GM04504 (cell line): ENCODE results near the gene ADGRA1.
"Not testable (repeated sequence)": the region's sequence is repeated elsewhere in the genome, so short reads cannot be mapped to it uniquely, and the experiment has no call there.

Experiments used
- DNase-seq: peaks from one replicate; pipeline ENCODE4 v3.0.0-alpha.2; 2012; ENCODE audit warnings: low read depth

The ADGRA1 gene

DNA sequence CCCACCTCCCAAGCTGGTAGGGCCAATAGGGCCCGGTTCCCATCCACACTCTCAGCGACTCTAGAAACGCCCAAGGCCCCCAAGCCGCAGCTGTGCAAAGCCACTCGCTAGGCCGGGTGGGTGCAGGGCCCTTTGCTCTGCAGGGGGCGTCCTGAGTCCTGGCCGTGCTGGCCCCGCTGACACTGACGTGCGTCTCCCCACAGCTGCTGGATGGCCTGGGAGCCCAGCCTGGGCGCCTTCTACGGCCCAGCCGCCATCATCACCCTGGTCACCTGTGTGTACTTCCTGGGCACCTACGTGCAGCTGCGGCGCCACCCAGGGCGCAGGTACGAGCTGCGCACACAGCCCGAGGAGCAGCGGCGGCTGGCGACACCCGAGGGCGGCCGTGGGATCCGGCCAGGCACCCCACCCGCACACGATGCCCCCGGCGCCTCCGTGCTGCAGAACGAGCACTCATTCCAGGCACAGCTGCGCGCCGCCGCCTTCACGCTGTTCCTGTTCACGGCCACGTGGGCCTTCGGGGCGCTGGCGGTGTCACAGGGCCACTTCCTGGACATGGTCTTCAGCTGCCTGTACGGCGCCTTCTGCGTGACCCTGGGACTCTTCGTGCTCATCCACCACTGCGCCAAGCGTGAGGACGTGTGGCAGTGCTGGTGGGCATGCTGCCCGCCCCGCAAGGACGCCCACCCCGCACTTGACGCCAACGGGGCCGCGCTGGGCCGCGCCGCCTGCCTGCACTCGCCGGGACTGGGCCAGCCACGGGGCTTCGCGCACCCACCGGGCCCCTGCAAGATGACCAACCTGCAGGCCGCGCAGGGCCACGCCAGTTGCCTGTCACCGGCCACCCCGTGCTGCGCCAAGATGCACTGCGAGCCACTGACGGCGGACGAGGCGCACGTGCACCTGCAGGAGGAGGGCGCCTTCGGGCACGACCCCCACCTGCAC, 40.7 kb downstream of the ADGRA1 start:
- DNase-seq: no peak

DNA sequence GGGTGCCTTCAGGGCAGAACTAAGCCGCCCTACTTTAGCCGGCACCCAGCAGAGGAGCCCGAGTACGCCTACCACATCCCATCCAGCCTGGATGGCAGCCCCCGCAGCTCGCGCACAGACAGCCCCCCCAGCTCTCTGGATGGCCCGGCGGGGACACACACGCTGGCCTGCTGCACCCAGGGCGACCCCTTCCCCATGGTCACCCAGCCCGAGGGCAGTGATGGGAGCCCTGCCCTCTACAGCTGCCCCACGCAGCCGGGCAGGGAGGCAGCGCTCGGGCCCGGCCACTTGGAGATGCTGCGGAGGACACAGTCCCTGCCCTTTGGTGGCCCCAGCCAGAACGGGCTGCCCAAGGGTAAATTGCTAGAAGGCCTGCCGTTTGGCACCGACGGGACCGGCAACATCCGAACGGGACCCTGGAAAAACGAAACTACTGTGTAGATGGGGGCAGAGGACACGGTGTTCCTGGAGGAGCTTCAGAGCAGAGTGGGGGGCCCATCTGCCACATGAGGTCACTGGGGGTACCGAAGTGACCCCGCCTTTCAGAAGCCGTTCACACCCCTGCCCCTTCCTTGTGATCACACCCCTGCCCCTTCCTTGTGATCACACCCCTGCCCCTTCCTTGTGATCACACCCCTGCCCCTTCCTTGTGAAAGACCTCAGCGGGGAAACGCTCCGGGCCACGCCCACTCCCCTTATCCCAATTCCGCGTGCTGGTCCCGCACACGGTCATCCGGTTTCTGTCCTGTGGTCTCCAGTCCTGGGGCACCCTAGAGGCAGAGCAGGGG, 41.5 kb downstream of the ADGRA1 start:
- no peak for DNase-seq

DNA sequence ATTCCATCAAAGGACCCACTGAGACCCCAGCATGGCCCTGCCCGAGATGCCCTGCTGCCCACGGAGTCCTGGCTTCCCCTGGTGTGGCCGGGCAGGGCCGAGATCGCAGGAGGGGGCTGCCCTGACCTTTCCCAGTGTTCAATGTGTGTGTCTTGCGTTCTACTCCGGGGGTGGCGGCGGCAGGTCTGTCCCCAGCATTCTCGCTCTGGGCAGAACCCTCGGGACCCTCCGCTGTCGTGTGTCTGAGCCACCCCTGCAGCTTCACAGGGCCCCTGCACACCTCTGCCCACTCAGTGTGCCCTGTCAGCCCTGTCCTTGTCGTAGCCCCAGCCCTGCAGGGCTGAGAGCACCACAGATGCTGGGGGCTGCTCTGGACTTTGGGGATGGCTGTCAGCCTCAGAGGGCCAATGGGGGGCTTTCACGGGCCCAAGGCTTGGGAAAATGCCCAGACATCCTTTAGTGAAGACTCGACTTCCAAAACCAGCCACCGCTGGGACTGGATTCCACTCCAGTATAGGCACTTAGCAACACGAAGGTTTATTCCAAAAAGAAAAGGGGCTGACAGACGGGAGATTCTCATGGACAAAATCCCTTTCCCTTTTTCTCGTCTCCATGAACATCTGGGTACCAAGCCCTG, 42.3 kb downstream of the ADGRA1 start:
- no peak for DNase-seq

DNA sequence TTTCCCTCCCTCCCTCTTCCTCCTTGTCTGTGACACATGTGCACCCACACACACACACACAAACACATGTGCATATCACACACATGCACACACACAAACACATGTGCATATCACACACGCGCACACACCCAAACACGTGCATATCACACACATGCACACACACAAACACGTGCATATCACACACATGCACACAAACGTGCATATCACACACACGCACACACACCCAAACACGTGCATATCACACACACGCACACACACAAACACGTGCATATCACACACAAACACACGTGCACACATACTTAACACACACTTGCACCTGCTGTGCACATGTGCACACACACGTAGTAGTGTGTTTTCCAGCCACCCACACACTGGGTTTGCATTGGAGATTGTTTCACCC, 42.9 kb downstream of the ADGRA1 start:
- no peak for DNase-seq

DNA sequence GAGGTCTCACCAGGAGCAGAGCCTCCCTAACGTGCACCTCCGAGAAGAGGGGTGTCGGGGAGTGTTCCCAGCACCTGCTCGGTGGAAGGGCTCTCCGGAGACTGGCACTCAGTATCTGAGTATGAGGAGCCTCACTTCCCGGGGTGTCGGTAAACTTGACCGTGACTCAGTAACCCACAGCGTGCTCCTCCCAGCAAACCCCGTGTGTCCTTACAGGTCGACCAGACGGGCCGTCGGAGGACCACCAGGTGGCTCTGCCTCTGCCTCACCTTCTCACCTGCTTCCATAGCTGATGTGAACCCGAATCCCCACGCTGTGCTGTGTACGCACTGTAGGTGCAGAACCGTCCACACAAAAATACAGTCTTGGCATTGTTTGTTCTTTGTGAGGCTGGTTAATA, 43.3 kb downstream of the ADGRA1 start:
- DNase-seq: no peak

DNA sequence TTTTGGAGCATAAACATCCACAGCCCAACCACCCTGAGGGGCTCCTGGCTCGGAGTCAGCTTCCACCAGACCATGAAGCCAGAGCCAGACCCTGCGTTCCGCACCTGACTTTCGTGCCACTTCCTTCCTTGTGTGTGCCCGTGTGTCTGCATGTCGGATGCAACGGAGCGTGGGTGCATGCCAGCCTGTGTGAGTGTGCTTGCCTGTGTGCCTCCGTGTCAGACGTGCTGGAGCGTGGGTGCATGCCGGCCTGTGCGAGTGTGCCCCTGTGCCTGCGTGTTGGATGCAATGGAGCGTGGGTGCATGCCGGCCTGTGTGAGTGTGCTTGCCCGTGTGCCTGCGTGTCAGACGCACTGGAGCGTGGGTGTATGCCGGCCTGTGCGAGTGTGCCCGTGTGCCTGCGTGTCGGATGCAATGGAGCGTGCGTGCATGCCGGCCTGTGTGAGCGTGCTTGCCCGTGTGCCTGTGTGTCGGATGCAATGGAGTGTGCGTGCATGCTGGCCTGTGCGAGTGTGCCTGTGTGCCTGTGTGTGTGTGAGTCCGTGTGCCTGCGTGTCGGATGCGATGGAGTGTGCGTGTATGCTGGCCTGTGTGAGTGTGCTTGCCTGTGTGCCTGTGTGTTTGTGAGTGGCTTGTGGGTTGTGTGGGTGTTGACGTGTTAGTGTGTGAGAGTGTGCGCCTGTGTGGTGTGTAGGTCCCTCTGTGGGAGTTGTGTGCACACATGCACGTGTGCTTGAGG, 44.2 kb downstream of the ADGRA1 start:
- no peak for DNase-seq

- no peak for DNase-seq
Measured at GRCh38 chr10:133132473-133133291, 45.0 kb downstream of the ADGRA1 start.

- no peak for DNase-seq
Measured at GRCh38 chr10:133133471-133134231, 45.9 kb downstream of the ADGRA1 start.

GRCh38 chr10:133134411-133135115, 46.8 kb downstream of the ADGRA1 start:
- DNase-seq: no peak

GRCh38 chr10:133135116-133135465, 47.4 kb downstream of the ADGRA1 start:
- DNase-seq: no peak

DNA sequence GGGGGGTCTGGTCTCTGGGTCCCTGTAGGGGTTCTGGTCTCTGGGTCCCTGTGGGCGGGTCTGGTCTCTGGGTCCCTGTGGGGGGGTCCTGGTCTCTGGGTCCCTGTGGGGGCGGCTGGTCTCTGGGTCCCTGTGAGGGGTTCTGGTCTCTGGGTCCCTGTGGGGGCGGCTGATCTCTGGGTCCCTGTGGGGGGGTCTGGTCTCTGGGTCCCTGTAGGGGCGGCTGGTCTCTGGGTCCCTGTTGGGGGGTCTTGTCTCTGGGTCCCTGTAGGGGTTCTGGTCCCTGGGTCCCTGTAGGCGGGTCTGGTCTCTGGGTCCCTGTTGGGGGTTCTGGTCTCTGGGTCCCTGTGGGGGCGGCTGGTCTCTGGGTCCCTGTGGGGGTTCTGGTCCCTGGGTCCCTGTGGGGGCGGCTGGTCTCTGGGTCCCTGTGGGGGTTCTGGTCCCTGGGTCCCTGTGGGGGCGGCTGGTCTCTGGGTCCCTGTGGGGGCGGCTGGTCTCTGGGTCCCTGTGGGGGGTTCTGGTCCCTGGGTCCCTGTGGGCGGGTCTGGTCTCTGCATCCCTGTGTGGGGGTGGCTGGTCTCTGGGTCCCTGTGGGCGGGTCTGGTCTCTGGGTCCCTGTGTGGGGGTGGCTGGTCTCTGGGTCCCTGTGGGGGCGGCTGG, 49.9 kb downstream of the ADGRA1 start:
- not testable (repeated sequence) for DNase-seq

DNA sequence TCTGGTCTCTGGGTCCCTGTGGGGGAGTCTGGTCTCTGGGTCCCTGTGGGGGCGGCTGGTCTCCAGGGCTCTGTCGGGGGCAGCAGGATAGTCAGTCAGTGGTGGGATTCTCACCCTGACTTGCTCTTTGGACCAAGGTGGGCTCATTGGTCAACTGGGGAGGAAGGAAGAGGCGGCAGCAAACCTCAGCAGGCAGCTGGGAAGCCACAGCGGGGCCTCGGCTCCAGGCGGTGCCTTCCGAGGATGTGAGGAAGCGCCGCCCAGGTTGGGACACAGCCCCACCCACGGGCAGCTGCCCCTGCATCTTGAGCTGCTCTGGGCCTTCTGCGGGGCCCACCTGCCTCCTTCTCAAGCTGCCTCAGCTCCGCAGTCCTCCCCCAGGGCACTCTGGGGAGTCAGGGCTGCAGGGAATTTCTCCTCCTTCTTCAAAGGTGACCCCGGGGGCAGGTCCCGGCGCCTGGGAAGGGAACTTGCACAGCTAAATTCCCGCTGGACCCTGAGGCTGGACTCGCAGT, 51.9 kb downstream of the ADGRA1 start:
- no peak for DNase-seq

DNA sequence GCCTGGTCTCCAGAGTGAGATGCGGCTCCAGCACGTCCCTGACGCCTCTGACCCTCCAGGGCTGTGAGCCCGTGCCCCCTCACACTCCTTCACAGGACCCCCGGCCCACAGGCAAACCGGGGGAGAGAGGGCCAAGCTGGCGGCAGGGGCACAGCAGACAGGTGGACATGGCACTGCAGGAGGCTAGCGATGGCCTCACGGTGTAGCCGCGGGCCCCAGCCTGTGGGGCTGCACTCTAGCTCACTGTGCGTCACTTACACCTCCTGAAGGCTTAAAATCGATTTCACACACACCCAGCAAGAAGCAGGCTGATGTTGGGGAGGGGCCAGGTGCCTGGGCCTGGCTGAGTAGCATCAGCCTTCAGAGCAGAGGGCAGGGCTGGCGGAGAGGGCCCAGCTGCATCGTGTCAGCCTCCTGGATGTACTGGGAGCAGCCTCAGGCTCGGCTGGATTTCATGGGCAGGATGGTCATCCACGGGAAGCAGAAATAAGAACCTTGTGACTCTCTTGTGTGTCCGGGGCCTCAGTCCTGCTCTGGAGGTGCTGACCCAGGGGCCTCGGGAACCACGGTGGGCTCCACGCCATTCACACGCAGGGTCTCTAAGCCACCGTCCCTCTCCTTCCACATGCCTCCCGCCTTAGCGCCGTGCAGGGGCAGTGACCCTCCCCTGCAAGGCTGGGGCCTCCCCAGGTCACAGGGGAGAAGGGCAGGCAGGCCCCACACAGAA, 52.9 kb downstream of the ADGRA1 start:
- DNase-seq: no peak

DNA sequence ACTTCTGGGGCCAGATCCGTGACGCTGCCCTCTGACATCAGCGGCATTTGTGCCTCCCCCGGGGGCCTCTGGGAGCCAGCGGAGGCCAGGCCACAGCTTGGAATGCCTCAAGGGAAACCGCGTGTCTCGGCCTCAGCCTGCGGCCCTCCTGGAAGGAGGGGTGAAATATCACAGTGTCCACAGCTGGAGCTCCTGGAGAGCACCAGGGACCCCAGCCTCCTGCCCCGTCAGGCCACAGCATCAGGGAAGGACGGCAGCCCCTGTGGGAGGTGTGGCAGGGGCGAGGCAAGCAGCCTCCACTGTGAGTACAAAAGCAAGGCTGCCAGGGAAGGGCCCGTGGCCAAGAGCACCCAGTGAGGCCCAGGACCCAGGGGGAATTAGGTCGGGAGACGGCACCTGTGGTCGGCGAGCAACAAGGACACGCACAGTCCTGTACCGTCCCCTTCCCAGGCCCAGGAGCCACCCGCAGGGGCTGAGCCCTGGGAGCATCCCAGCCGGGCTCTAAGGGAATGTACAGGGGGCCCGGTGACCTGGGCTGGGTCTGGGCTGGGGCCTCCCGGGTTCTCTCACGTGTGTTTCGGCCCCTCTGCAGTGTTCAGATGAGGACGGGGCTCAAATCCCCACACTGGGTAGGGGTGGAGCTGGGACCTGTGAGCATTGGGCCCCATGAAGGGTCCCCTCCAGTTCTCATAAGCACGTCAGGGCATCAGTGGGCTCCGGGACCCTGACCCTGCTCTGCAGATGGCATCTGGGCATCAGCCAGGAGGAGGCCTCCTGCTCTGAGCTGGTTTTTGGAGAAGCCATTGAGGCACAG, 53.6 kb downstream of the ADGRA1 start:
- DNase-seq: no peak

GRCh38 chr10:133141958-133142340, 54.2 kb downstream of the ADGRA1 start:
- DNase-seq: no peak

GRCh38 chr10:133142523-133143199, 54.9 kb downstream of the ADGRA1 start:
- no peak for DNase-seq

DNA sequence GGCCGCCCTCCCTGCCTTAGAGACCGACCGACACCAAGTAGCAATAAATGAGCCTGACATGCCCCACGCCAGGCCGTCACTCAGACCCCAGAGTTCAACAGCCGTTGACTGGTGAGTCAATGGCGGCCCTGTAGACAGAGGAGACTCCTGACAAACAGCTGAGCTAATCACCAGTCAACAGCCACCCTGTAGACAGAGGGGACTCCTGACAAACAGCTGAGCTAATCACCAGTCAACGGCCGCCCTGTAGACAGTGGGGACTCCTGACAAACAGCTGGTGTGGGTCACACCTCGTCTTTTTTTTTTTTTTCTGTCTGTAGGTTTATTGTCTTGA, 55.4 kb downstream of the ADGRA1 start:
- no peak for DNase-seq
